Prostate gland (tissue), 2 donors: Measurements from ENCODE around the gene IGHMBP2.

Source experiments
- POLR2A ChIP-seq: fragments of 450-650 bp; IDR thresholded peaks from one replicate; pipeline ENCODE4 v1.6.1; 2016; ENCODE audit warnings: antibody characterized with exemption, mild to moderate bottlenecking
- POLR2AphosphoS5 ChIP-seq: sonication (generic); formaldehyde crosslinking; IDR thresholded peaks from one replicate; pipeline ENCODE4 v1.6.1; 2017; ENCODE audit warnings: antibody characterized with exemption
- TF ChIP-seq, protein P1 (sequence below), 4 experiments: fragments of 200-600 bp in 2 of 4; fragments of 450-650 bp in 2 of 4; sonication (generic) in 2 of 4; IDR thresholded peaks; 1 replicate in 3 of 4; 2 replicates in 1 of 4; pipeline ENCODE4 v1.5.1; 2016 to 2019; ENCODE audit warnings: antibody characterized with exemption in 4 of 4, mild to moderate bottlenecking in 2 of 4, moderate library complexity in 2 of 4

GRCh38 chr11:68855205-68855981, 48.3 kb upstream of the IGHMBP2 start:
- TF ChIP-seq POLR2A = no peak
- TF ChIP-seq, protein P1, sequence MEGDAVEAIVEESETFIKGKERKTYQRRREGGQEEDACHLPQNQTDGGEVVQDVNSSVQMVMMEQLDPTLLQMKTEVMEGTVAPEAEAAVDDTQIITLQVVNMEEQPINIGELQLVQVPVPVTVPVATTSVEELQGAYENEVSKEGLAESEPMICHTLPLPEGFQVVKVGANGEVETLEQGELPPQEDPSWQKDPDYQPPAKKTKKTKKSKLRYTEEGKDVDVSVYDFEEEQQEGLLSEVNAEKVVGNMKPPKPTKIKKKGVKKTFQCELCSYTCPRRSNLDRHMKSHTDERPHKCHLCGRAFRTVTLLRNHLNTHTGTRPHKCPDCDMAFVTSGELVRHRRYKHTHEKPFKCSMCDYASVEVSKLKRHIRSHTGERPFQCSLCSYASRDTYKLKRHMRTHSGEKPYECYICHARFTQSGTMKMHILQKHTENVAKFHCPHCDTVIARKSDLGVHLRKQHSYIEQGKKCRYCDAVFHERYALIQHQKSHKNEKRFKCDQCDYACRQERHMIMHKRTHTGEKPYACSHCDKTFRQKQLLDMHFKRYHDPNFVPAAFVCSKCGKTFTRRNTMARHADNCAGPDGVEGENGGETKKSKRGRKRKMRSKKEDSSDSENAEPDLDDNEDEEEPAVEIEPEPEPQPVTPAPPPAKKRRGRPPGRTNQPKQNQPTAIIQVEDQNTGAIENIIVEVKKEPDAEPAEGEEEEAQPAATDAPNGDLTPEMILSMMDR (IDR thresholded peaks at IDR 0.05) = peak in 1 of 4 experiments; percentile 36
- TF ChIP-seq POLR2AphosphoS5 = no peak
